Astrocyte (in vitro differentiated cells and primary cell): ENCODE measurements around the gene GPR12. TPM values are rescaled to one million over a fixed set of nuclear protein-coding genes. Genes with fewer than 3 reads are reported as not detected.

ENCODE experiments used
- DNase-seq: peaks from one replicate; pipeline ENCODE4 v3.0.0-alpha.2; 2010; ENCODE audit warnings: low read depth
- FAIRE-seq: peaks from 2 replicates; lab custom pipeline; 2011; peaks lifted over from hg19 to GRCh38; lab: Jason Lieb, UNC
- H2AFZ ChIP-seq: 2 replicates; pipeline ENCODE4 v1.6.0; 2012; ENCODE audit warnings: low read depth, low read length, inconsistent platforms
- H3K27ac ChIP-seq: 2 replicates; pipeline ENCODE4 v1.5.1; 2011; ENCODE audit warnings: low read depth, low read length, inconsistent platforms
- H3K27me3 ChIP-seq: 2 replicates; pipeline ENCODE4 v1.6.0; 2011; ENCODE audit warnings: low read length, inconsistent platforms; ENCODE audit not compliant: insufficient read depth
- H3K36me3 ChIP-seq: 2 replicates; pipeline ENCODE4 v1.5.1; 2011; ENCODE audit warnings: low read length, inconsistent platforms; ENCODE audit not compliant: insufficient read depth
- H3K4me1 ChIP-seq: 2 replicates; pipeline ENCODE4 v1.5.1; 2011; ENCODE audit warnings: low read length, inconsistent platforms; ENCODE audit not compliant: insufficient read depth
- H3K4me2 ChIP-seq: 2 replicates; pipeline ENCODE4 v1.6.0; 2012; ENCODE audit warnings: low read length, inconsistent platforms
- H3K4me3 ChIP-seq: 2 replicates; pipeline ENCODE4 v1.5.1; 2011; ENCODE audit warnings: low read depth, mild to moderate bottlenecking, low read length, inconsistent platforms; ENCODE audit not compliant: insufficient read depth
- H3K79me2 ChIP-seq: 2 replicates; pipeline ENCODE4 v1.6.0; 2012; ENCODE audit warnings: mild to moderate bottlenecking, low read length, inconsistent platforms; ENCODE audit not compliant: insufficient read depth
- H3K9ac ChIP-seq: 2 replicates; pipeline ENCODE4 v1.6.0; 2012; ENCODE audit warnings: mild to moderate bottlenecking, low read length, inconsistent platforms
- H3K9me3 ChIP-seq: 2 replicates; pipeline ENCODE4 v1.5.1; 2012; ENCODE audit warnings: low read depth, mild to moderate bottlenecking, low read length, inconsistent platforms; ENCODE audit not compliant: insufficient read depth
- H4K20me1 ChIP-seq: 2 replicates; pipeline ENCODE4 v1.6.0; 2012; ENCODE audit warnings: low read length, inconsistent platforms; ENCODE audit not compliant: insufficient read depth
- H3K27ac Mint-ChIP-seq: one replicate; pipeline ENCODE4 v1.8.0; 2021; ENCODE audit warnings: mild to moderate bottlenecking, mixed read lengths; ENCODE audit not compliant: unreplicated experiment
- H3K27me3 Mint-ChIP-seq: one replicate; pipeline ENCODE4 v1.8.0; 2021; ENCODE audit warnings: low read depth, mixed read lengths; ENCODE audit not compliant: unreplicated experiment
- H3K36me3 Mint-ChIP-seq: one replicate; pipeline ENCODE4 v1.8.0; 2021; ENCODE audit warnings: low read depth, mixed read lengths; ENCODE audit not compliant: unreplicated experiment
- H3K4me1 Mint-ChIP-seq: one replicate; pipeline ENCODE4 v1.8.0; 2021; ENCODE audit warnings: low read depth, mixed read lengths; ENCODE audit not compliant: unreplicated experiment
- H3K4me3 Mint-ChIP-seq: one replicate; pipeline ENCODE4 v1.8.0; 2021; ENCODE audit warnings: mild to moderate bottlenecking, moderate library complexity, mixed read lengths; ENCODE audit not compliant: unreplicated experiment
- H3K9me3 Mint-ChIP-seq: one replicate; pipeline ENCODE4 v1.8.0; 2021; ENCODE audit warnings: mild to moderate bottlenecking, mixed read lengths; ENCODE audit not compliant: unreplicated experiment
- EZH2 ChIP-seq: IDR thresholded peaks from 2 replicates; pipeline ENCODE4 v1.6.1; 2012; ENCODE audit warnings: mild to moderate bottlenecking, low read length, inconsistent platforms; ENCODE audit not compliant: insufficient read depth
- total RNA-seq: library from RNA; stranded (reverse); gene quantifications from 2 replicates; pipeline ENCODE4 v1.2.1, GENCODE V29; 2021
- TF ChIP-seq, protein P1 (sequence below): IDR thresholded peaks from 2 replicates; pipeline ENCODE4 v1.5.1; 2011; ENCODE audit warnings: low read depth, mild to moderate bottlenecking, inconsistent platforms, low read length, moderate library complexity; ENCODE audit not compliant: insufficient read depth

GPR12 gene
- total RNA-seq, 1 donor from 2014 or later = not detected

DNA sequence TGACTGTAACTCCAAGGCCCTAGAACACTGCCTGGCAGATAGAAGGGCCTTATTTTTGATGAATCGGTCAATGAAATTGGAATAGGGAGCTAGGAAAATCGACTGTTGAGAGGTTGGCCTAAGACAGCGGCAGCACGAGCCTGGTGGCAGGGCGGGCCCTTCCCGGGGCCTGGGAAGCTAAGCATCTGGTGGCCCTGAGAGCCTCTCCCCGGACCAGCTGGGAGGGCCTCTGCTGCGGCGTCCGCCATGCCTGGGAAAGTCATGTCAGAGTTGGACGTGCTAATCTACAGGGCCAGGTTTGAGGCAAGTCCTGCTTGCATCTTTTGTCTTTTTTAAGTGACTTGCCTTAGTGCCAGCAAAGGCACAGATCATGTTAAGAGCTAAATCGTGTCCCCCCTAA is 11.2 kb upstream of the GPR12 start:
- H2AFZ ChIP-seq = no peak overlapping the region
- H3K79me2 ChIP-seq = no peaks in the 10 kb centered on the region
- peaks cover 19% of the 10 kb centered on the region for H3K4me1 Mint-ChIP-seq
- no peak for DNase-seq
- no peak overlapping the region for H3K4me2 ChIP-seq
- H3K27me3 ChIP-seq = peaks cover 2% of the 10 kb centered on the region
- H3K9me3 ChIP-seq = no peaks in the 10 kb centered on the region
- no peak overlapping the region for H3K9ac ChIP-seq
- H3K4me3 ChIP-seq = no peak overlapping the region
- H3K9me3 Mint-ChIP-seq = no peaks in the 10 kb centered on the region
- no peak overlapping the region for H3K27ac ChIP-seq
- no peaks in the 10 kb centered on the region for H3K4me1 ChIP-seq
- no peaks in the 10 kb centered on the region for H3K36me3 Mint-ChIP-seq
- FAIRE-seq = no peak
- H3K27ac Mint-ChIP-seq = no peak overlapping the region
- H3K36me3 ChIP-seq = no peaks in the 10 kb centered on the region
- no peaks in the 10 kb centered on the region for H4K20me1 ChIP-seq
- H3K4me3 Mint-ChIP-seq = no peak overlapping the region
- TF ChIP-seq, protein P1, sequence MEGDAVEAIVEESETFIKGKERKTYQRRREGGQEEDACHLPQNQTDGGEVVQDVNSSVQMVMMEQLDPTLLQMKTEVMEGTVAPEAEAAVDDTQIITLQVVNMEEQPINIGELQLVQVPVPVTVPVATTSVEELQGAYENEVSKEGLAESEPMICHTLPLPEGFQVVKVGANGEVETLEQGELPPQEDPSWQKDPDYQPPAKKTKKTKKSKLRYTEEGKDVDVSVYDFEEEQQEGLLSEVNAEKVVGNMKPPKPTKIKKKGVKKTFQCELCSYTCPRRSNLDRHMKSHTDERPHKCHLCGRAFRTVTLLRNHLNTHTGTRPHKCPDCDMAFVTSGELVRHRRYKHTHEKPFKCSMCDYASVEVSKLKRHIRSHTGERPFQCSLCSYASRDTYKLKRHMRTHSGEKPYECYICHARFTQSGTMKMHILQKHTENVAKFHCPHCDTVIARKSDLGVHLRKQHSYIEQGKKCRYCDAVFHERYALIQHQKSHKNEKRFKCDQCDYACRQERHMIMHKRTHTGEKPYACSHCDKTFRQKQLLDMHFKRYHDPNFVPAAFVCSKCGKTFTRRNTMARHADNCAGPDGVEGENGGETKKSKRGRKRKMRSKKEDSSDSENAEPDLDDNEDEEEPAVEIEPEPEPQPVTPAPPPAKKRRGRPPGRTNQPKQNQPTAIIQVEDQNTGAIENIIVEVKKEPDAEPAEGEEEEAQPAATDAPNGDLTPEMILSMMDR = no peak
- TF ChIP-seq EZH2 = no peak
- peaks cover 15% of the 10 kb centered on the region for H3K27me3 Mint-ChIP-seq

DNA sequence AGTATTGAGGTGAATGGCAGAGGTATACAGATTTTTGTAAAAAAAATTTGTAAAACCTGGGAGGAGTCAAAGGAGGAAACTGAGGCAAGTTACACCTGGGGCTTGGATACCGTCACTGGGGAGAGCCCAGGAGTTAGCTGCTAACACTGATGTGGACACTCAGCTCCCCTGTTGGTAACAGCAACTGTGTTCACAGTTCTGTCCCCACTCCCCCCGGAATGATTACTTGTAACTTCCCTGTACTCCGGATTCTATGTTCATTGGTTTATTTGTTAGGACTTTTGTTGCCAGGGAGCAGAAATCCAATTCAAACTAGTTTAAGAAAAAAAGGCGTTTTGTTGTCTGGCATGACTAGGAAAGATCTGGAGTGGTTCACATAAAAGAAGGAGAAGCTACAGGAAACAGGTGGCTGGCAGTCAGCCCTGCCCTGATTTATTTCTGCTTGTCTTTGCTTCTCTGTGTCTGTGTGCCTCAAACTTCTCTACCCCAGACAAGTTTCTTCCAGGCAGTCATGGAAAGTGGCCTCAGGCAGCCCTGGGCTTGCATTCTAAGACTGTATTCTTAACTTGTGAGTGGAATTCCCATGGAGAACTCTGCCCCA is 2.3 kb upstream of the GPR12 start:
- no peak overlapping the region for H3K27ac ChIP-seq

More for the DNA sequence above, 2.3 kb upstream of the GPR12 start:
- Histone ChIP-seq H2AFZ (no peak overlapping the region), H3K36me3 (no peaks in the 10 kb centered on the region), H3K4me3 (no peak overlapping the region), H3K9me3 (no peaks in the 10 kb centered on the region), H3K27me3 (peaks cover 49% of the 10 kb centered on the region), H3K4me1 (no peaks in the 10 kb centered on the region), H3K79me2 (no peaks in the 10 kb centered on the region), H3K4me2 (no peak overlapping the region), H4K20me1 (no peaks in the 10 kb centered on the region), H3K9ac (no peak overlapping the region)
- Mint-ChIP-seq H3K36me3 (no peaks in the 10 kb centered on the region), H3K27ac (no peak overlapping the region), H3K4me1 (peaks cover 13% of the 10 kb centered on the region), H3K9me3 (peaks cover 3% of the 10 kb centered on the region), H3K4me3 (no peak overlapping the region), H3K27me3 (peaks cover 69% of the 10 kb centered on the region)
- no peak for FAIRE-seq
- DNase-seq = no peak
- TF ChIP-seq, protein P1 = no peak
- no peak for TF ChIP-seq EZH2
